ENCODE results near the gene L2HGDH. TPM values are rescaled to one million over a fixed set of nuclear protein-coding genes. Genes with fewer than 3 reads are reported as not detected.
A peak's percentile ranks its signal among the peaks of the same experiment; 100 is the strongest.

Gene L2HGDH
- total and polyA plus RNA-seq, 10 of the 15 experiments (the other 5 are each of a cell fraction or from before 2014, with no cell fraction given), result 2.6 to 18.3 (median 13.5) TPM

DNA sequence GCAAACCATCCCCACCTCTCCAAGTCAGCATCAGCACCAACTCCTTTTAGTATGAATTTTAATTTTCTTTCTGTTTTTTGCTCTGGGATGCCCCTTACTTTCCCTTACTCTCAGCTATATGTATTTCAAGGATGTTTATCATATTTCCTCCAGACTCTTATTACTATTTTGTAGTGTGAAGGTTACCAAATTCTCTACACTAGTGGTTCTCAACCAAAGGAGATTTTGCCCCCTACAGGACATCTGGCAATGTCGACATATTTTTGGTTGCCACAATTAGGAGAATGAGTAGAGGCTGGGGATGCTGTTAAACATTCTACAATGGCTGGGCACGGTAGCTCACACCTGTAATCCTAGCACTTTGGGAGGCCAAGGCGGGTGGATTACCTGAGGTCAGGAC, 51.5 kb downstream of the L2HGDH start:
- no peak overlapping the region for H3K9ac ChIP-seq (ENCODE audit: control insufficient read depth, insufficient read depth, low read length)
- H2AFZ ChIP-seq (ENCODE audit: control insufficient read depth, low read depth, low read length), result no peak overlapping the region
- in situ Hi-C loops (cut with MboI), result no loop called here
- no peaks in the 10 kb centered on the region for H3K36me3 ChIP-seq (ENCODE audit: control insufficient read depth in 2 of 2, insufficient read depth in 2 of 2, low read length in 1 of 2)
- H3K4me1 ChIP-seq (ENCODE audit: control insufficient read depth, insufficient read depth, low read length), result no peaks in the 10 kb centered on the region
- no peak overlapping the region for H3K27ac ChIP-seq (ENCODE audit: control insufficient read depth, insufficient read depth)
- CTCF ChIA-PET, result interaction anchor here (0.6 to 1.4 kb wide), 10 partner anchors 9 to 408 kb away, joined by 3 to 6 read pairs (median 3); partner anchors contain the start of gene NEMF
- no peak overlapping the region for H3K4me2 ChIP-seq (ENCODE audit: control insufficient read depth, insufficient read depth)
- no peak for TF ChIP-seq YBX1 (IDR thresholded peaks at IDR 0.05)
- TF ChIP-seq SMC3 (IDR thresholded peaks at IDR 0.05; ENCODE audit: borderline replicate concordance, low read length), result peak; percentile 35; the same call in 1 of the 2 replicates
- no peak for TF ChIP-seq KAT2A (conservative IDR thresholded peaks at IDR 0.05; ENCODE audit: control insufficient read depth, low read depth, low read length)
- no peak for TF ChIP-seq E2F8 (IDR thresholded peaks at IDR 0.05; ENCODE audit: low read depth, partially characterized antibody)
- TF ChIP-seq GATAD2B (conservative IDR thresholded peaks at IDR 0.05; ENCODE audit: low read depth), result no peak
- TF ChIP-seq CTCF (IDR thresholded peaks at IDR 0.05 in 2 of 3, conservative IDR thresholded peaks at IDR 0.05 in 1 of 3; ENCODE audit: control insufficient read depth in 2 of 3, extremely low read depth in 1 of 3, insufficient read depth in 1 of 3, low read depth in 3 of 3, low read length in 3 of 3), result peak; percentile 49 to 50 (median 50); a peak in 5 of 6 replicates
- TF ChIP-seq PAX5 (IDR thresholded peaks at IDR 0.05; ENCODE audit: borderline replicate concordance, low read depth, low read length), result no peak
- peak; percentile 61 for TF ChIP-seq RAD21 (IDR thresholded peaks at IDR 0.05; ENCODE audit: insufficient read depth, low read depth, low read length)
- TF ChIP-seq BRCA1 (IDR thresholded peaks at IDR 0.05; ENCODE audit: low read depth, low read length), result no peak
- TF ChIP-seq, protein P1, sequence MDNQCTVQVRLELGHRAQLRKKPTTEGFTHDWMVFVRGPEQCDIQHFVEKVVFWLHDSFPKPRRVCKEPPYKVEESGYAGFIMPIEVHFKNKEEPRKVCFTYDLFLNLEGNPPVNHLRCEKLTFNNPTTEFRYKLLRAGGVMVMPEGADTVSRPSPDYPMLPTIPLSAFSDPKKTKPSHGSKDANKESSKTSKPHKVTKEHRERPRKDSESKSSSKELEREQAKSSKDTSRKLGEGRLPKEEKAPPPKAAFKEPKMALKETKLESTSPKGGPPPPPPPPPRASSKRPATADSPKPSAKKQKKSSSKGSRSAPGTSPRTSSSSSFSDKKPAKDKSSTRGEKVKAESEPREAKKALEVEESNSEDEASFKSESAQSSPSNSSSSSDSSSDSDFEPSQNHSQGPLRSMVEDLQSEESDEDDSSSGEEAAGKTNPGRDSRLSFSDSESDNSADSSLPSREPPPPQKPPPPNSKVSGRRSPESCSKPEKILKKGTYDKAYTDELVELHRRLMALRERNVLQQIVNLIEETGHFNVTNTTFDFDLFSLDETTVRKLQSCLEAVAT (IDR thresholded peaks at IDR 0.05), result no peak
- TF ChIP-seq SUZ12 (IDR thresholded peaks at IDR 0.05; ENCODE audit: unreplicated experiment), result no peak
- no peak for TF ChIP-seq HCFC1 (IDR thresholded peaks at IDR 0.05; ENCODE audit: low read length)
- TF ChIP-seq ZNF687 (IDR thresholded peaks at IDR 0.05), result no peak
- no TSS peak for BruUV-seq (replicated peaks)
- H4K20me1 ChIP-seq (ENCODE audit: control insufficient read depth, insufficient read depth), result no peaks in the 10 kb centered on the region
- POLR2A ChIA-PET, result interaction anchor here (0.5 kb wide), 1 partner anchor 52 kb away, joined by 3 read pairs; no protein-coding TSS in a partner anchor
- RAD21 ChIA-PET (ENCODE audit: unreplicated experiment), result interaction anchor here (0.8 kb wide), 1 partner anchor 421 kb away, joined by 4 read pairs; no protein-coding TSS in a partner anchor
- DNase-seq (ENCODE audit: low read depth, low spot score) (no peak), ATAC-seq (peak; percentile 80), FAIRE-seq (peak; percentile 84)
- SMC1A ChIA-PET (ENCODE audit: uncharacterized antibody, unreplicated experiment), result interaction anchor here (0.6 to 1.5 kb wide), 3 partner anchors 156 to 434 kb away, joined by 3 read pairs; no protein-coding TSS in a partner anchor
- H3K27me3 ChIP-seq (replicated peaks in 1 of 2; ENCODE audit: control insufficient read depth in 2 of 2, insufficient read depth in 2 of 2, low read length in 1 of 2), result no peaks in the 10 kb centered on the region
- H3K4me3 ChIP-seq, result no peak overlapping the region
- intact Hi-C loops (cut with micrococcal nuclease; ENCODE audit: unreplicated experiment), result no loop called here
- H3K9me3 ChIP-seq (replicated peaks; ENCODE audit: control insufficient read depth, insufficient read depth, low read length), result no peaks in the 10 kb centered on the region
- 68% methylated on average over 3 of the region's 3 CpGs for WGBS (ENCODE audit: insufficient coverage, insufficient replicate concordance, low lambda C conversion rate, missing lambda C conversion rate)
- no peaks in the 10 kb centered on the region for H3K79me2 ChIP-seq (ENCODE audit: control insufficient read depth, insufficient read depth, low read length)
